ENCODE measurements around the gene ODF4.

DNA sequence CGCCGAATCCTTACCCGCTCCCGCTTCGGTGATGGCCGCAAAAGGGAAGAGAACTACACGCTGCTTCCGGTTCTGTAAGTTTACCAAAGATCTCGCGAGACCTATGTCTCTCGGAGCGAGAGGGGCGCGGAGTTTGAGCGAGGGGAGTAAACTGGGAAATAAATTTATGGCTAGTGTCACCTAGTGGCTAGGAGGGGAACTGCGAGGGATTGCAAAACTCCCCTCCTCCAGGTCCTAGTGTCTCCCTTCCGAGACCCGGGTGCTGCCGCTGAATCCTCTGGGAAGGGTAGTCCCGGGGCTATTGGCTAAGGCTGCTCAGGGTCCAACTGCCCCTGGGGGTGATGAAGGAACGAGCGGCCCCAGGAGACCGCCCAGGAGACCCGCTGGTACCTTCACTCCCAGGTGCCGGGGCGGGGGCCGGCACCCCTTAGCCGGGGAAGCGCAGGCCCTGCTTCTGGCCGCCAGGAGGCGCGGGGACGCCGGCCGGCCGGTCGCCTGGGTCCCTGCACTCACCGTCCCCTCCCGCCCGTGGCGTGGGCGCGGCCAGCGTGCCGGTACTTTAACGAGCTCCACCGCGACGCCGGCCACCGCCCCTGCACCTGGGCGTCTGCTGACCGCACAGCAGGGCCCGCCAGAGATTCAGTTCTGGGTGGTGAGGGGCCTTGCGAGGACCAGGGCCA, 43.6 kb downstream of the ODF4 start, which contains the start of gene RPL26:
- TF ChIP-seq, protein P1, sequence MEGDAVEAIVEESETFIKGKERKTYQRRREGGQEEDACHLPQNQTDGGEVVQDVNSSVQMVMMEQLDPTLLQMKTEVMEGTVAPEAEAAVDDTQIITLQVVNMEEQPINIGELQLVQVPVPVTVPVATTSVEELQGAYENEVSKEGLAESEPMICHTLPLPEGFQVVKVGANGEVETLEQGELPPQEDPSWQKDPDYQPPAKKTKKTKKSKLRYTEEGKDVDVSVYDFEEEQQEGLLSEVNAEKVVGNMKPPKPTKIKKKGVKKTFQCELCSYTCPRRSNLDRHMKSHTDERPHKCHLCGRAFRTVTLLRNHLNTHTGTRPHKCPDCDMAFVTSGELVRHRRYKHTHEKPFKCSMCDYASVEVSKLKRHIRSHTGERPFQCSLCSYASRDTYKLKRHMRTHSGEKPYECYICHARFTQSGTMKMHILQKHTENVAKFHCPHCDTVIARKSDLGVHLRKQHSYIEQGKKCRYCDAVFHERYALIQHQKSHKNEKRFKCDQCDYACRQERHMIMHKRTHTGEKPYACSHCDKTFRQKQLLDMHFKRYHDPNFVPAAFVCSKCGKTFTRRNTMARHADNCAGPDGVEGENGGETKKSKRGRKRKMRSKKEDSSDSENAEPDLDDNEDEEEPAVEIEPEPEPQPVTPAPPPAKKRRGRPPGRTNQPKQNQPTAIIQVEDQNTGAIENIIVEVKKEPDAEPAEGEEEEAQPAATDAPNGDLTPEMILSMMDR (IDR thresholded peaks at IDR 0.05), result peak; percentile 98
- peak; percentile 84; the same call in 1 of the 2 replicates for TF ChIP-seq YY1 (IDR thresholded peaks at IDR 0.05; ENCODE audit: low read depth)
- no peak for TF ChIP-seq NRF1 (IDR thresholded peaks at IDR 0.05; ENCODE audit: low read depth, low read length)
- no peak for TF ChIP-seq TEAD4 (IDR thresholded peaks at IDR 0.05; ENCODE audit: borderline replicate concordance, insufficient read depth)
